Trophoblast cell (in vitro differentiated cells and primary cell): Measurements from ENCODE around the gene SPON2.

Source experiments
- DNase-seq, 2 donors: peaks; one replicate each; pipeline ENCODE4 v3.0.0-alpha.2; 2016
- H2AFZ ChIP-seq: 2 replicates; pipeline ENCODE4 v1.6.1; 2013; ENCODE audit warnings: low read length, moderate library complexity, mild to moderate bottlenecking; ENCODE audit not compliant: insufficient read depth, poor library complexity
- H2AK5ac ChIP-seq: 2 replicates; pipeline ENCODE4 v1.6.1; 2013; ENCODE audit warnings: mild to moderate bottlenecking, low read length
- H2BK120ac ChIP-seq: 2 replicates; pipeline ENCODE4 v1.6.1; 2013; ENCODE audit warnings: low read length, mild to moderate bottlenecking, moderate library complexity; ENCODE audit not compliant: insufficient read depth, poor library complexity
- H2BK12ac ChIP-seq: 2 replicates; pipeline ENCODE4 v1.6.1; 2013; ENCODE audit warnings: mild to moderate bottlenecking, low read length, moderate library complexity
- H2BK5ac ChIP-seq: 2 replicates; pipeline ENCODE4 v1.6.1; 2013; ENCODE audit warnings: low read length, low read depth, moderate library complexity, mild to moderate bottlenecking; ENCODE audit not compliant: poor library complexity
- H3K14ac ChIP-seq: 2 replicates; pipeline ENCODE4 v1.6.1; 2013; ENCODE audit warnings: mild to moderate bottlenecking, low read length
- H3K18ac ChIP-seq: 2 replicates; pipeline ENCODE4 v1.6.1; 2013; ENCODE audit warnings: mild to moderate bottlenecking, low read length
- H3K23ac ChIP-seq: 2 replicates; pipeline ENCODE4 v1.6.1; 2013; ENCODE audit warnings: low read length
- H3K27ac ChIP-seq: 2 replicates; pipeline ENCODE4 v1.5.1; 2013; ENCODE audit warnings: low read depth, mild to moderate bottlenecking, inconsistent platforms, low read length, moderate library complexity
- H3K27me3 ChIP-seq: 2 replicates; pipeline ENCODE4 v1.6.1; 2013; ENCODE audit warnings: inconsistent platforms, mild to moderate bottlenecking, low read length, moderate library complexity; ENCODE audit not compliant: insufficient read depth
- H3K36me3 ChIP-seq, 2 experiments: 1 replicate in 1 of 2; 2 replicates in 1 of 2; pipeline ENCODE4 v1.6.1; 2013; ENCODE audit warnings: low read length in 2 of 2, mild to moderate bottlenecking in 2 of 2, moderate library complexity in 1 of 2; ENCODE audit not compliant: insufficient read depth in 2 of 2, control insufficient read depth in 1 of 2
- H3K4ac ChIP-seq: 2 replicates; pipeline ENCODE4 v1.6.1; 2013; ENCODE audit warnings: low read depth, mild to moderate bottlenecking, low read length, moderate library complexity
- H3K4me1 ChIP-seq, 2 experiments: 1 replicate in 1 of 2; 2 replicates in 1 of 2; pipeline ENCODE4 v1.6.1; 2013; ENCODE audit warnings: low read length in 2 of 2, mild to moderate bottlenecking in 2 of 2, moderate library complexity in 1 of 2; ENCODE audit not compliant: insufficient read depth in 2 of 2, control insufficient read depth in 1 of 2
- H3K4me2 ChIP-seq: 2 replicates; pipeline ENCODE4 v1.6.1; 2013; ENCODE audit warnings: inconsistent platforms, mild to moderate bottlenecking, low read length, moderate library complexity
- H3K4me3 ChIP-seq: 2 replicates; pipeline ENCODE4 v1.5.1; 2013; ENCODE audit warnings: mild to moderate bottlenecking, low read depth, low read length, inconsistent platforms
- H3K79me1 ChIP-seq: one replicate; pipeline ENCODE4 v1.6.1; 2013; ENCODE audit warnings: low read length
- H3K79me2 ChIP-seq: 2 replicates; pipeline ENCODE4 v1.6.1; 2013; ENCODE audit warnings: low read length, mild to moderate bottlenecking; ENCODE audit not compliant: control insufficient read depth, insufficient read depth, poor library complexity
- H3K9ac ChIP-seq: 2 replicates; pipeline ENCODE4 v1.6.1; 2013; ENCODE audit warnings: mild to moderate bottlenecking, low read length
- H3K9me3 ChIP-seq: 2 replicates; pipeline ENCODE4 v1.6.1; 2013; ENCODE audit warnings: low read depth, mild to moderate bottlenecking, control low read depth, inconsistent platforms, low read length; ENCODE audit not compliant: insufficient read depth
- H4K12ac ChIP-seq: 2 replicates; pipeline ENCODE4 v1.6.1; 2013; ENCODE audit warnings: low read depth, mild to moderate bottlenecking, low read length, moderate library complexity
- H4K8ac ChIP-seq: 2 replicates; pipeline ENCODE4 v1.6.1; 2013; ENCODE audit warnings: low read depth, mild to moderate bottlenecking, low read length, moderate library complexity
- H4K91ac ChIP-seq: one replicate; pipeline ENCODE4 v1.6.1; 2013; ENCODE audit warnings: low read depth, mild to moderate bottlenecking, low read length, moderate library complexity
- WGBS: extraction: QIAGEN DNeasy Blood & Tissue Kit; methylation state at CpG from one replicate; pipeline ENCODE4 v1.1.7; 2013; ENCODE audit warnings: missing lambda C conversion rate; ENCODE audit not compliant: insufficient read length, insufficient coverage; ENCODE audit errors: extremely low coverage; 5-methylcytosine and 5-hydroxymethylcytosine counted together

The SPON2 gene

DNA sequence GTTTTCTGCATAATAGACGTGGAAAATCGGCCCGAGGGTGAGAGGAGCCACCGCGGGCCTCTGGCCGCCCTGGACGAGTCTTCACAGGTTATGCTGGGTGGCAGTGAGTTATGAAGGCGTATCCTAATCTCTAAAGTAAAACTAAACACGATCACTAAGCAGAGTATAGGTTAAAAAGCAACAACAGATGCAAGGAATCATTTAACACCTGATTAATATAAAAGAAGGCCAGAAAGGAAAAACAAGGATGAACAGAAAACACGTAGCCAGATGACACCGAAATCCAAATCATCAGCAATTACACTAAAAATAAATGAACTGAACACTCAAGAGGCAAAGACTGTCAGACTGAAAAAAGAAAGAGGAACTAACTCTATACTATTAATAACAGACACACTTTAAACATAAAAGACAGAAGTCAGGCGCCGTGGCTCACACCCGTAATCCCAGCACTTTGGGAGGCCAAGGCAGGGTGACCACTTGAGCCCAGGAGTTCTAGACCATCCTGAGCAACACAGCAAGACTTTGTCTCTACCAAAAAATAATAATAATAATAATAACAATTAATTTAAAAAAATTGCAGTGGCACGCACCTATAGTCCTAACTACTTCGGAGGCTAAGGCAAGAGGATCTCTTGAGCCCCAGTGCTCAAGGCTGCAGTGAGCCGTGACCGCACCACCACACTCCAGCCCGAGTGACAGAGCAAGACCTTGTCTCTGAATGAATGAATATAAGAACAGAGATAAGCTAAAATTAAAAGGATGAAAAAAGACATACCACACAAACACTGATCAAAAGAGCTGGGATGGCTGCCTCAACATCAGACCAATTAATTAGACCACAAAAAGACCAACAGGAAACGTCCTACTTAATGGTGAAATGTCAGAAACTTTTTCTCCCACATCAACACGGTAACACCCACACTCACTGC lies 46.5 kb upstream of the SPON2 start:
- H2AFZ ChIP-seq: no peak overlapping the region
- H3K9ac ChIP-seq: no peak overlapping the region
- no peak overlapping the region for H2BK120ac ChIP-seq
- H3K4me2 ChIP-seq: no peak overlapping the region
- no peak overlapping the region for H2AK5ac ChIP-seq
- peaks cover under 1% of the 10 kb centered on the region for H3K9me3 ChIP-seq
- no peak overlapping the region for H3K18ac ChIP-seq
- no peak overlapping the region for H4K12ac ChIP-seq
- H3K36me3 ChIP-seq: peaks cover 67 to 75% of the 10 kb centered on the region in 2 experiments
- no peak overlapping the region for H2BK5ac ChIP-seq
- H3K27me3 ChIP-seq: no peaks in the 10 kb centered on the region
- no peak overlapping the region for H3K14ac ChIP-seq
- WGBS: no CpG with 5 or more reads among the region's 21 CpGs
- H3K23ac ChIP-seq: no peak overlapping the region
- H4K8ac ChIP-seq: no peak overlapping the region
- no peak overlapping the region for H3K4ac ChIP-seq
- H3K4me3 ChIP-seq: no peak overlapping the region
- H4K91ac ChIP-seq: no peak overlapping the region
- H3K79me2 ChIP-seq: no peaks in the 10 kb centered on the region
- no peaks in the 10 kb centered on the region for H3K79me1 ChIP-seq
- H2BK12ac ChIP-seq: no peak overlapping the region
- DNase-seq: no peak
- no peak overlapping the region for H3K27ac ChIP-seq
- no peaks in the 10 kb centered on the region for H3K4me1 ChIP-seq

DNA sequence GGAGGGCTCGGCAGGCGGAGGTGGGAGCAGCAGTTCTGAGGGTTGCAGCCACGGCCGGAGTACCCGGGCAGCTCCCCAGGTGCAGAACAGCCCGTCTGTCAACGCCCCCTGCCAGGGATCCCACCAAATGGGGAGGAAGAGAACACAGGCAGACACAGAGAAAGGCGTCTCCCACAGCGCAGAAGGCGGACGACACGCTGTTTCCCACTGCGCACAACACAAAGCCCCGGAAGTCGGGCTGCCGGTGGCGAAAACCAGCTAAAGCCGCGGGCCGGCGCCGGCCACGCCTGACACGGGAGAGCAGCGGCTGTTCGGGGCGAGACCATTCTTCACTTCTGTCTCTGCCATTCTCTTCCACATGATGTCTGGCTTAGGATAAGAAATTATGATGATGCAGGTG lies 45.0 kb upstream of the SPON2 start:
- Histone ChIP-seq H2BK120ac (no peak overlapping the region), H3K14ac (no peak overlapping the region), H4K91ac (no peak overlapping the region), H4K8ac (no peak overlapping the region), H2AK5ac (no peak overlapping the region), H3K79me2 (no peaks in the 10 kb centered on the region), H3K9ac (no peak overlapping the region), H3K4me3 (no peak overlapping the region), H3K4me1 (no peaks in the 10 kb centered on the region), H3K4me2 (no peak overlapping the region), H2BK5ac (no peak overlapping the region), H3K9me3 (no peaks in the 10 kb centered on the region), H3K36me3 (peaks cover 68 to 78% of the 10 kb centered on the region in 2 experiments), H3K27me3 (no peaks in the 10 kb centered on the region), H2AFZ (no peak overlapping the region), H3K23ac (no peak overlapping the region), H3K27ac (no peak overlapping the region), H2BK12ac (no peak overlapping the region), H4K12ac (no peak overlapping the region), H3K4ac (no peak overlapping the region), H3K79me1 (no peaks in the 10 kb centered on the region), H3K18ac (no peak overlapping the region)
- no CpG with 5 or more reads among the region's 27 CpGs for WGBS
- no peak for DNase-seq

DNA sequence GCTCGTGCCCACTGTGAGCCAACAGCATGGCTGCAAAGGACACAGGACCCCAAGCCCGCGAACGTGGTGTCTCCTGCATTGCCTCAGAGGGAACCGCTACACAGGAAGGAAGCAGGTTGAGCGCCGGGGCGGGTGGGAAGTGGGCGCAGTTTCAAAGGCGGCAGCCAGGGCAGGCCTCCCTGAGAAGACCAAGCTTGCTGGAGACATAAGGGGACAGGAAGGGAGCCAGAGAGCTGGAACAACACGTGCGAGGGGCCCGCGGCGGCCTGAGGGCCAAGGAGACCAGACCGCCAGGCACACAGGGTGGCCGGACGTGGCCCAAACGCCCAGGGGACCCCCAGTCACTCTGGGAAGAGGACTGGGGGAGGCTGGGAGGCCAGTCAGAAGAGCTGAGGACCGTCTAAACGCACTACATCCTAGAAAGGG lies 44.5 kb upstream of the SPON2 start:
- no peak overlapping the region for H2BK120ac ChIP-seq
- no peaks in the 10 kb centered on the region for H3K27me3 ChIP-seq
- no peaks in the 10 kb centered on the region for H3K9me3 ChIP-seq
- no peak for DNase-seq
- H3K79me2 ChIP-seq: no peaks in the 10 kb centered on the region
- no peak overlapping the region for H4K91ac ChIP-seq
- H3K14ac ChIP-seq: no peak overlapping the region
- H3K9ac ChIP-seq: no peak overlapping the region
- no peak overlapping the region for H3K4ac ChIP-seq
- peaks cover 69 to 78% of the 10 kb centered on the region in 2 experiments for H3K36me3 ChIP-seq
- H3K4me2 ChIP-seq: no peak overlapping the region
- no peak overlapping the region for H2AFZ ChIP-seq
- no peak overlapping the region for H2BK12ac ChIP-seq
- no peak overlapping the region for H3K27ac ChIP-seq
- no peak overlapping the region for H3K23ac ChIP-seq
- H2AK5ac ChIP-seq: no peak overlapping the region
- H3K18ac ChIP-seq: no peak overlapping the region
- H3K79me1 ChIP-seq: no peaks in the 10 kb centered on the region
- no peak overlapping the region for H4K12ac ChIP-seq
- no peak overlapping the region for H2BK5ac ChIP-seq
- WGBS: no CpG with 5 or more reads among the region's 21 CpGs
- H4K8ac ChIP-seq: no peak overlapping the region
- H3K4me3 ChIP-seq: no peak overlapping the region
- no peaks in the 10 kb centered on the region for H3K4me1 ChIP-seq

DNA sequence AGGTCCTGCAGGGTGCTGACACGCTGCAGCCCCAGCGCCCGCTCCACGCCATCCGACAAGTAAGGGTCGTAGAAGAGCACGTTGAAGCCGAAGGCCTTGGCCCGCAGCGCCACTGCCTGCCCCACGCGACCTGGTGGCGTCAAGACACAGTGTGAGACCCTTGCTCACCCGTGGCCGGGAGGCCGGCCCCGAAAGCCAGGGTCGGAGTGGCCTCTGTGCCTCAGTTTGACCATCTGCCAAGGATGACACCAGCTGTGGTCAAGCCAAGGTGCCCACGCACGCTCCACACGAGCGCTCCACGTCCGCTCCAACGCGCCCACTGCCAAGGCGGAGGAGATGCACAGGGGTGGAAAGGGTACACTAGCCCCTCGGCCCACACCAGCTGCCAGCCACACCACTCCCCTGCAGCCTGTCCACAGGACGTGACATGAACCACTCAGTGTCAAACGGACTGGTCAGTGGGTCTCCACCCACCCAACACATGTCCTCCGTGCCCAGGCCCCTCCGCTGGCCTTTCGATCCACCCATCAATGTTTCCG lies 43.8 kb upstream of the SPON2 start:
- Histone ChIP-seq H3K79me1 (no peaks in the 10 kb centered on the region), H3K27ac (no peak overlapping the region), H4K8ac (no peak overlapping the region), H3K4me1 (no peaks in the 10 kb centered on the region), H3K9ac (no peak overlapping the region), H3K36me3 (peaks cover 66 to 74% of the 10 kb centered on the region in 2 experiments), H2BK120ac (no peak overlapping the region), H3K9me3 (no peaks in the 10 kb centered on the region), H3K4me2 (no peak overlapping the region), H3K23ac (no peak overlapping the region), H2BK5ac (no peak overlapping the region), H2BK12ac (no peak overlapping the region), H4K91ac (no peak overlapping the region), H3K79me2 (no peaks in the 10 kb centered on the region), H3K27me3 (no peaks in the 10 kb centered on the region), H2AFZ (no peak overlapping the region), H3K14ac (no peak overlapping the region), H4K12ac (no peak overlapping the region), H2AK5ac (no peak overlapping the region), H3K18ac (no peak overlapping the region), H3K4me3 (no peak overlapping the region), H3K4ac (no peak overlapping the region)
- no CpG with 5 or more reads among the region's 34 CpGs for WGBS
- DNase-seq: no peak
